Tibial nerve (tissue), 3 donors: Measurements from ENCODE around the gene LIPT1.
"Not testable (repeated sequence)": the region's sequence is repeated elsewhere in the genome, so short reads cannot be mapped to it uniquely, and the experiment has no call there.

Experiments
- CTCF ChIP-seq, 5 experiments: fragments of 200-600 bp in 3 of 5; fragments of 450-650 bp in 2 of 5; sonication (generic) in 3 of 5; IDR thresholded peaks; one replicate each; pipeline ENCODE4 v1.5.1; 2016 to 2019; ENCODE audit warnings: antibody characterized with exemption in 5 of 5, mild to moderate bottlenecking in 3 of 5, moderate library complexity in 2 of 5
- POLR2A ChIP-seq, 2 donors: fragments of 450-650 bp; IDR thresholded peaks; one replicate each; pipeline ENCODE4 v1.6.1; 2017; ENCODE audit warnings: antibody characterized with exemption in 2 of 2, mild to moderate bottlenecking in 2 of 2, moderate library complexity in 2 of 2

- not testable (repeated sequence) for TF ChIP-seq CTCF, POLR2A (IDR thresholded peaks at IDR 0.05)
These were observed 19.7 kb upstream of the LIPT1 start for GRCh38 chr2:99135044-99135556.
